ENCODE measurements around the gene CCDC33. TPM values are rescaled to one million over a fixed set of nuclear protein-coding genes. Genes with fewer than 3 reads are reported as not detected.

CCDC33 gene
- total and polyA plus RNA-seq, 8 donors, result 0.58 to 9.4 (median 0.73) TPM; not detected in 5

GRCh38 chr15:74222240-74223119, 13.6 kb upstream of the CCDC33 start:
- Histone ChIP-seq H3K27ac (no peak overlapping the region), H3K4me1 (peaks cover 0 to 2% (median 0%) of the 10 kb centered on the region in 4 donors), H3K27me3 (peaks cover 0 to 72% (median 0%) of the 10 kb centered on the region in 3 donors), H3K4me3 (no peak overlapping the region), H3K9me3 (no peaks in the 10 kb centered on the region), H3K36me3 (no peaks in the 10 kb centered on the region)
- peak in 1 of 2 donors; percentile 64 for DNase-seq
- TF ChIP-seq EP300 (IDR thresholded peaks at IDR 0.05) (no peak), POLR2A (IDR thresholded peaks at IDR 0.05) (no peak), CTCF (IDR thresholded peaks at IDR 0.05) (no peak), POLR2AphosphoS5 (IDR thresholded peaks at IDR 0.05) (no peak)
- intact Hi-C loops (cut with DNase I; ENCODE audit: low total_unique reads), result no loop called here
- WGBS, 5 donors, result 42 to 58% (median 47%) methylated on average over 25 of the region's 25 CpGs

- no peak overlapping the region for H3K4me3 ChIP-seq
- 78 to 80% (median 79%) methylated on average over 5 of the region's 5 CpGs for WGBS, 5 donors
- peaks cover 0 to 84% (median 4%) of the 10 kb centered on the region in 3 donors for H3K27me3 ChIP-seq
- peaks cover 0 to 12% (median 8%) of the 10 kb centered on the region in 4 donors for H3K4me1 ChIP-seq
- intact Hi-C loops (cut with DNase I; ENCODE audit: low total_unique reads), result no loop called here
- no peaks in the 10 kb centered on the region for H3K9me3 ChIP-seq
- no peak for DNase-seq
- TF ChIP-seq EP300 (IDR thresholded peaks at IDR 0.05), result no peak
- no peak for TF ChIP-seq POLR2A (IDR thresholded peaks at IDR 0.05)
- TF ChIP-seq POLR2AphosphoS5 (IDR thresholded peaks at IDR 0.05), result no peak
- TF ChIP-seq CTCF (IDR thresholded peaks at IDR 0.05), result no peak
- no peak overlapping the region for H3K27ac ChIP-seq
- no peaks in the 10 kb centered on the region for H3K36me3 ChIP-seq
Observed at GRCh38 chr15:74225928-74226327, 10.2 kb upstream of the CCDC33 start.

GRCh38 chr15:74226761-74227540, 9.2 kb upstream of the CCDC33 start:
- 83 to 93% (median 90%) methylated on average over 10 of the region's 10 CpGs for WGBS, 5 donors

More at GRCh38 chr15:74226761-74227540, 9.2 kb upstream of the CCDC33 start:
- no peak overlapping the region for H3K27ac ChIP-seq
- peaks cover 0 to 12% (median 8%) of the 10 kb centered on the region in 4 donors for H3K4me1 ChIP-seq
- TF ChIP-seq EP300 (IDR thresholded peaks at IDR 0.05) (no peak), POLR2AphosphoS5 (IDR thresholded peaks at IDR 0.05) (no peak), CTCF (IDR thresholded peaks at IDR 0.05) (no peak), POLR2A (IDR thresholded peaks at IDR 0.05) (no peak)
- H3K9me3 ChIP-seq, result no peaks in the 10 kb centered on the region
- intact Hi-C loops (cut with DNase I; ENCODE audit: low total_unique reads), result no loop called here
- no peak overlapping the region for H3K4me3 ChIP-seq
- no peak for DNase-seq
- H3K27me3 ChIP-seq, result peaks cover 0 to 84% (median 4%) of the 10 kb centered on the region in 3 donors
- H3K36me3 ChIP-seq, result no peaks in the 10 kb centered on the region
